Activated naive CD8-positive, alpha-beta T cell treated with anti-CD3 and anti-CD28 coated beads, Interleukin-2, amount 10 ng/mL, durations not matched to agents 7 days and 5 days (primary cell): ENCODE data around the gene C3orf62. TPM values are rescaled to one million over a fixed set of nuclear protein-coding genes. Genes with fewer than 3 reads are reported as not detected.
"Not testable (repeated sequence)": the region's sequence is repeated elsewhere in the genome, so short reads cannot be mapped to it uniquely, and the experiment has no call there.

Source experiments
- ATAC-seq: fragments of 150-1000 bp; cut with Tn5 transposase; one replicate; pipeline ENCODE4 v1.10.0; 2021; ENCODE audit warnings: low read depth, moderate library complexity
- POLR2A ChIA-PET: fragments of 350-600 bp; sonication (Branson Sonifier 250); formaldehyde crosslinking; loops from one replicate; lab custom pipeline; 2021; ENCODE audit warnings: antibody characterized with exemption; lab: Charles Lee
- DNase-seq: peaks from one replicate; pipeline ENCODE4 v3.0.0; 2021
- H3K27ac Mint-ChIP-seq: one replicate; pipeline ENCODE4 v1.8.0; 2022; ENCODE audit warnings: mild to moderate bottlenecking, mixed read lengths
- H3K27me3 Mint-ChIP-seq: one replicate; pipeline ENCODE4 v1.8.0; 2022; ENCODE audit warnings: mild to moderate bottlenecking, moderate library complexity, mixed read lengths
- H3K36me3 Mint-ChIP-seq: one replicate; pipeline ENCODE4 v1.8.0; 2021; ENCODE audit warnings: mild to moderate bottlenecking, mixed read lengths
- H3K4me1 Mint-ChIP-seq: one replicate; pipeline ENCODE4 v1.8.0; 2021; ENCODE audit warnings: mixed read lengths
- H3K4me3 Mint-ChIP-seq: one replicate; pipeline ENCODE4 v1.8.0; 2022; ENCODE audit warnings: mild to moderate bottlenecking, moderate library complexity, mixed read lengths
- H3K9me3 Mint-ChIP-seq: one replicate; pipeline ENCODE4 v1.8.0; 2021; ENCODE audit warnings: mixed read lengths
- microRNA-seq: library from miRNA; unstranded; fragments of <30 nt; microRNA quantifications from one replicate; pipeline ENCODE4 v1.2.0, GENCODE V29; 2022
- total RNA-seq, 2 experiments: library from RNA; stranded (reverse); gene quantifications; one replicate each; pipeline ENCODE4 v1.2.3, GENCODE V29; 2021

Gene C3orf62
- total RNA-seq, 2 experiments from 2014 or later, result 8.1 to 10.9 TPM

DNA sequence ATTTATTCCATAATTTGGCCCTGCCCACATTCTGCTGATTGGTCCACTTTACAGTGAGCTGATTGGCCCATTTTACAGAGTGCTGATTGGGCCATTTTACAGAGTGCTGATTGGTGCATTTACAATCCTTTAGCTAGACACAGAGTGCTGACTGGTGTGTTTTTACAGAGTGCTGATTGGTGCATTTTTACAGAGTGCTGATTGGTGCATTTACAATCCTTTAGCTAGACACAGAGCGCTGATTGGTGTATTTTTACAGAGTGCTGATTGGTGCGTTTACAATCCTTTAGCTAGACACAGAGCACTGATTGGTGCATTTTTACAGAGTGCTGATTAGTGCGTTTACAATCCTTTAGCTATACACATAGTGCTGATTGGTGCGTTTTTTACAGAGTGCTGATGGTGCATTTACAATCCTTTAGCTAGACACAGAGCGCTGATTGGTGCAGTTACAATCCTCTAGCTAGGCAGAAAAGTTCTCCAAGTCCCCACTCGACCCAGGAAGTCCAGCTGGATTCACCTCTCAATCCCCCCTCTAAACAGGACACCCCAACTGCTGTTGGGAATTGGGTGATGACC, 56.0 kb downstream of the C3orf62 start:
- DNase-seq, H3K27ac Mint-ChIP-seq, H3K4me3 Mint-ChIP-seq, H3K36me3 Mint-ChIP-seq, ATAC-seq, H3K27me3 Mint-ChIP-seq, H3K9me3 Mint-ChIP-seq, POLR2A ChIA-PET, H3K4me1 Mint-ChIP-seq: not testable (repeated sequence)

- ATAC-seq, result no peak
- no peaks in the 10 kb centered on the region for H3K36me3 Mint-ChIP-seq
- no peak overlapping the region for H3K27ac Mint-ChIP-seq
- DNase-seq, result no peak
- peaks cover 4% of the 10 kb centered on the region for H3K27me3 Mint-ChIP-seq
- H3K9me3 Mint-ChIP-seq, result peaks cover 7% of the 10 kb centered on the region
- H3K4me3 Mint-ChIP-seq, result no peak overlapping the region
- peaks cover 2% of the 10 kb centered on the region for H3K4me1 Mint-ChIP-seq
- POLR2A ChIA-PET, result no interaction called here
These were observed 57.9 kb downstream of the C3orf62 start for GRCh38 chr3:49219132-49219531.

Small RNA genes lying within 50 kb of the gene (microRNA-seq; reads per million reads assigned to microRNA genes)
- gene MIR4271, result not detected

Other genes starting within 250 kb of the C3orf62 start
- gene IMPDH2, start 247.8 kb downstream of the C3orf62 start, total RNA-seq, result 100 to 1,000 TPM; 145 to 146 TPM
- gene QRICH1, start 183.2 kb downstream of the C3orf62 start, total RNA-seq, result 100 to 1,000 TPM; 141 to 153 TPM
- gene QARS1, start 172.5 kb downstream of the C3orf62 start, total RNA-seq, result 100 to 1,000 TPM; 223 to 237 TPM
- gene USP19, start 156.4 kb downstream of the C3orf62 start, total RNA-seq, result 10 to 100 TPM; 77.8 to 78.2 TPM
- gene LAMB2, start 144.2 kb downstream of the C3orf62 start, total RNA-seq, result 1 to 10 TPM in 1 of 2 experiments, under 1 TPM in 1; 0.45 to 1.2 TPM
- 10 to 100 TPM; 27.5 to 29.2 TPM for gene CCDC71, start 110.9 kb downstream of the C3orf62 start, total RNA-seq
- gene KLHDC8B, start 105.6 kb downstream of the C3orf62 start, total RNA-seq, result 1 to 10 TPM; 2.6 to 3.2 TPM
- 10 to 100 TPM; 89.6 to 90.0 TPM for gene USP4, start 62.8 kb upstream of the C3orf62 start, total RNA-seq
- gene GPX1, start 81.1 kb upstream of the C3orf62 start, total RNA-seq, result 10 to 100 TPM; 86.4 to 90.6 TPM
- 100 to 1,000 TPM; 428 to 441 TPM for gene RHOA, start 134.7 kb upstream of the C3orf62 start, total RNA-seq
- 10 to 100 TPM; 30.3 TPM for gene TCTA, start 135.2 kb upstream of the C3orf62 start, total RNA-seq
- gene AMT, start 145.2 kb upstream of the C3orf62 start, total RNA-seq, result 10 to 100 TPM; 10.0 to 10.3 TPM
- 10 to 100 TPM; 25.6 to 32.7 TPM for gene NICN1, start 152.1 kb upstream of the C3orf62 start, total RNA-seq
- 10 to 100 TPM; 14.1 to 17.5 TPM for gene DAG1, start 193.0 kb upstream of the C3orf62 start, total RNA-seq